DMS153 treated with DMSO at 0.1 percent for 48 hours (cell line): ENCODE measurements around the gene HOMER1.

Source experiments
- DNase-seq: peaks from one replicate; lab custom pipeline; 2025; ENCODE audit not compliant: unreplicated experiment; lab: John Stamatoyannopoulos, UW

Gene HOMER1

DNA sequence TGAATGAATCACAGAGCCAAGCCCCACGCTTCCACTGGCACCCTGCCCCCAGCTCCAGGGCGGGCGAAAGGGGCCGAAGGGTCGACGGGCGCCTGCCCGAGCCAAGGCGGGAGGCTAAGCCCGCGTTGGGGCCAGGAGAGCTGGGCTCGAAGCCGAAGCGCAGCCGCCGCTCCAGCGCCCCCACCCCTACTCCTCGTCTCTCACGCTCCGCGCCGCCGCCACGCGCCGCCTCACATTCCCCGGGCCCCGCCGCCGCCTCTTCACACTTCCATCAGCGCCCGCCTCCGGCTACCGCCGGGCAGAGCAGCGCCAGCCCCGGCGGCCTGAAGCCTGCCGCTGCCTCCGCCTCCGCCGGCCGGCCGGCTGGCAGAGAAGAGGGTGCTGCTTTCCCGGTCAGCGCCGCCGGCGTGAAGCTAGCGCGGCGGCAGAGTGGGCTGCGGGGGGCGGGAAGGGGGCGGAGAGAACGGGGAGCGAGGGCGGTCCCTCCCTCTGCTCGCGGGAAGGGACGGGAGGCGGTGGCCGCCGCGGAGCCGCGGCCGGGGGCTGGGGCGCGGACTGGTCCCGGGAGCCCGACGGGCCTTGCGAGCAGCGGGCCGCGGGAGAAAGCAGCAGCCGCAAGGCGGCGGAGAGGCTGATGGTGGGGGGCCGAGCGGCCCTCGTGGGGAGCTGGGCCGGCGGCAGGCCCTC lies at the start of gene HOMER1:
TSS of gene HOMER1 (minus strand) at position 431 of the 687 bp plus-strand sequence. CDS start 1,360 bp downstream, outside the sequence.
- DNase-seq, result no peak

DNA sequence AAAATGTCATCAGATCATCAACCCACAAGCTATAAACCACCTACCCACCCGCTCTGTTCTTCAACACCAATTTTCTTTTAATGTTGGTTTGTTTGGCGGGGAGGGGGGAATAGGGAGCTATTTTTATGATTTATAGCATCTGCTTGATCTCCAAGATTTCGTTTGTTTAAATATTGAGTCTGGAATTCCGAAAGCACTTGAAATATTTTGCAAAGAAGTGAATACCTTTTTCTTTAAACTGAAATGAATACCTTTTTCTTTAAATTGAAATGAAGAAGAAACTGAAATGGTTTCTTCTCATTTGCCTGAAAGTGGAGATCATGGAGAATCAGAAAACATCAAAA lies 49.3 kb upstream of the HOMER1 start:
- no peak for DNase-seq

GRCh38 chr5:79562351-79563246 lies 48.7 kb upstream of the HOMER1 start:
- DNase-seq, result no peak

DNA sequence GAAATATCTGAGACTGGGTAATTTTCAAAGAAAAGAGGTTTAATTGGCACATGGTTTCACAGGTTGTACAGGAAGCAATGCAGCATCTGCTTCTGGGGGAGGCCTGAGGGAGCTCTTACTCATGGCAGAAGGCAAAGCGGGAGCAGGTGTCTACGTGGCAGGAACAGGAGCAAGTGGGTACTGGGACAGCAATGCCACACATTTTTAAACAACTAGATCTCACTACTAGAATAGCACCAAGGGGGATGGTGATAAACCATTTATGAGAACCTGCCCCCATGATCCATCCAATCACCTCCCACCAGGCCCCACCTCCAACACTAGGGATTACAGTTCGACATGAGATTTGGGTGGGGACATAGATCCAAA lies 47.6 kb upstream of the HOMER1 start:
- DNase-seq, result no peak

DNA sequence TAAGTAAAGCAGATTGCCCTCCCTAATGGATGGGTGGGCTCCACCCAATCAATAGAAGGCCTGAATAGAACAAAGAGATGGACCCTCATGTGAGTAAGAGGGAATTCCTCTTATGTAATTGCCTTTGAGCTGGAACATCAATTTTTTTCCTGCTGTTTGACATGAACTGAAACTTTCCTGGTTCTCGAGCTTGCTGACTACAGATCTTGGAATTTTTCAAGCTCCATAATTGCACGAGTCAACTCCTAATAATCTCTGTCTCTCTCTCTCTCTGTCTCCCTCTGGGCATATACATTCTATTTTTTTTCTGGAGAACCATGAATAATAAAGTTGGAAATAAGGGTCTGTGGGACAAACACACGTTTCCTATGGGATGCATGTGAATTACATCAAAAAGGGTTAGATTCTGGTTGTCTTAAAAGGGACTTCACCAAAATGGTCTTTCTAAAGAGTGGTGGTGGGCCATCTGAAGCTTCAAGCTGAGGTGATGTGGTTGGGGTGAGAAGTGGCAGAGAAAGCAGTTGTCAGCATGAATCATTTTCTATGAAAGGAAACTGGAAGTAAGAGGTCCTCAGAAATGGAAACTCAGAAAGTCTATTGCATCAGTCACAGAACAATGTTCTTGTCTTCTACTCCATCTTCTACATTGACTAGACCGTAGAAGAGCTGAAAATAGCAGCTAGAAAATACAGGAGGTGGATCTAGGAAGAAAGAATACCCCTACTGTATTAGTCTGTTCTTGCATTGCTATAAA lies 47.0 kb upstream of the HOMER1 start:
- no peak for DNase-seq

DNA sequence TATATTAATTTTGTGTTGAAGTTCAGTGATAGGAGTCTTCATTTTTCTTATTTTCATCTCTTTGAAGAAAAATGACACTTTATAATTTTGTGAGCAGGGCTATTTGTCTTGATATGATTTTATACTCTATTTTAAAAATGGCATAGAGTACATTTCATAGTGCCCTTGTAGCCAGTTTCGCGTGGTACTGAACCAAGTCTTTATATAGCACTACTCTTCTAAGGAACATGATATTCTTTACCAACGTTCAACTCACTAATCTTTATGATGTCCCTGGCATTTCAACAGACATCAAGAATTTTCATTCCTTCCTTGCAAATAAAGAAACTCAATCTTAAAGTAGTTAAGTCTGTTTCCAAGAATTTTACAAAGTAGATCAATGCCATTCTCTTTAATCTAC lies 41.5 kb upstream of the HOMER1 start:
- no peak for DNase-seq

GRCh38 chr5:79552984-79553383 lies 39.0 kb upstream of the HOMER1 start:
- no peak for DNase-seq

DNA sequence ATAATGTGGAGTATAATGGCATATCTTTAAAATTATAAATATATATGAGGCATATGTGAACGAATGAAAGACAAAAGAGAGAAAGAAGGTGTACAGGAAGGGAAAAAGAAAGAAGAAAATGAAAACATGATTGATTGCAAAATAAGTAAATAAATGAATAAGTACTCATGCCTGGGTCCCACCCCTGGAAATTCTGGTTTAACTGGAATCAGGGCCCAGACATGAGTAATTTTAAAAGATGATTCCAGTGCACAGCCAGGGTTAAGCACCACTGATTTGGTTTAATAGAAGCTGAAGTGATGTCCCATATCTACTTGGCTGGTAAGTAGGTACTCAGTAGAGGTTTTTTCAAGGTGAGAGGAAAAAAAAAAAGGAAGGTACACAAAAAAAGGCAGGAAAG lies 34.0 kb upstream of the HOMER1 start:
- no peak for DNase-seq

- DNase-seq, result no peak
Observed at GRCh38 chr5:79547429-79547822, 33.5 kb upstream of the HOMER1 start.

DNA sequence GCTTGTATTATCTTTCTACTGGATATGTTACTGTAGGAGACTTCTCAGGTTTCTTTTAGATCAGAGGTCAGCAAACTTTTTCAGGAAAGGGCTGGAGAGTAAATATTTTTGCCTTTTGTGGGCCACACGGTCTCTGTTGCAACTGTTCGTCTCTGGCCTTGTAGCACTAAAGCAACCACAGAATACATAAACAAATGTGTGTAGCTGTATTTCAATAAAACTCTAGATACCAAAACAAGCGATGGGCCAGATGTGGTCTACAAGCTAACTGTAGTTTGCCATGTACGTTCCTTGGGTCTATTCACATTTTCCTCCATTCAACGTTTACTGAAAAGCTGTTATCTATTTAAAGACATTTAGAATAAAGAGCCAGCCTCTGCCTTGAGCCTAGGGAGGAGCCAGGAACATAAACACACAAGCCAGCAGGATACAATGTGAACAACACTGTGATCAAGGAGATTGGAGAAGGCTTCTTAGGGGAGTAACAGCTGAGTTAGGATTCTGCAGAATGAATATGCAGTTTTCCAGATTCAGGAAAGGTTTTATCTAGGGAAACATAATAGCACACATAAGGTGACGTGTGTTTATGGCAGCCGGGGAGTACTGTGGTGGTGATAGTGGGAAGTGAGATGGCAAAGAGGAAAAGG lies 33.0 kb upstream of the HOMER1 start:
- no peak for DNase-seq

- no peak for DNase-seq
Observed at GRCh38 chr5:79544131-79544530, 30.2 kb upstream of the HOMER1 start.

- DNase-seq, result no peak
Observed at GRCh38 chr5:79540939-79541338, 27.0 kb upstream of the HOMER1 start.

DNA sequence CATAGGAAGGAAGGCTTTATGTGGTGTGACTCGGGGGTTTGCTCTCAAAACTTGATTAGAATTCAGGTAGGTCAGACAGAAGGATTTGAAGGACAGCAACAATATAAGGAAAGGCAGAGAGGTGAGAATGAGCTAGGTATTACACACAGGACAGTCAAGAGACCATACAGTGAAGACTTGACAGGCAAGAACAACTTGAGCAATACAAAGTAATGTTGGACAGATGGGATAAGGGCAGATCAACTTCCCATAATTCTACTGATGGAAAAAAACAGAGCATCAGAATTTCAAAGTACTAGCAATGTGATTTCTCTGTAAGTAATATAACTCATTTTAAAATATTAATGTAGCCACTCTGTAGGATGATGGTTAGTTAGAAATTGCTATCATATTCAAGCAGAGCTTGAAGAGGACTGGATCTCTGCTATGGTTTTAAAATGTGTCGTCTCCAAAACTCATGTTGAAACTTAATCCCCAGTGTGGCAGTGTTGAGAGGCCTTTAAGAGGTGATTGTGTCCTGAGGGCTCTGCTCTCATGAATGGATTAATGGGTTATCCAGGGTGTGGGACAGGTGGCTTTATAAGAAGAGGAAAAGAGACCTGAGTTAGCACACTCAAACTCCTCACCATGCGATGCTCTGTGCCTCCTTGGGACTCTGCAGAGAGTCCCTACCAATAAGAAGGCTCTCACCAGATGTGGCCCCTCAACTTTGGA lies 22.4 kb upstream of the HOMER1 start:
- DNase-seq, result no peak

DNA sequence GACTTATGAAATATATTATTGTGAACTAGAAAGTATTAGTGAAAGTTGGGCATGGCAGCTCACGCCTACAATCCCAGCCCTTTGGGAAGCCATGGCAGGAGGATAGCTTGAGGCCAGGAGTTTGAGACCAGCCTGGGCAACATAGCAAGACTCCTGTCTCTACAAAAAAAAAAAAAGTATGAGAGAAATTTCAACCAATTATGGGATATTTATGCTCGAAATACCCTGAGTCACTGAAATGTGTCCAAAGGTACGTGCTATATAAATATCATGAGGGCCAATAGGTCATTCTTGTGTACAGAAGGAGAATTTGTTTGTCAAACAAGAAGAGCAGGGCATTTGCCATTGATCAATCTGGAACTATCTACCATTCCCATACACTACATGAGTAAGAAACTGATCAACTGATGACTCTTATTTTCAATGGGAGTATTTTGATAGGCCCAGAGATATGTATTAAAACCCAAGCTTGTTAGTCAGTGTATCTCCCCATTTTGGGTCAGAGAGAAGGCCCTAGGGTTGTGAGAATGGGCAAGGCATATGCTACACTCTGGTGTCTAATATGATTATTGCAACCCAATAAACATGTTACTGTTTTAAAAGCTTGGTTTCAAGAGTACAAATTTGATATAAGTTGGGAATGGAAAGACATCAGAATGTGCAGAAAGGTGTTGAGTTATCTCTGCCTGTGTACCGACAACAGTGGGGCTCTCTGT lies 21.7 kb upstream of the HOMER1 start:
- no peak for DNase-seq

GRCh38 chr5:79529110-79529509 lies 15.2 kb upstream of the HOMER1 start:
- no peak for DNase-seq

DNA sequence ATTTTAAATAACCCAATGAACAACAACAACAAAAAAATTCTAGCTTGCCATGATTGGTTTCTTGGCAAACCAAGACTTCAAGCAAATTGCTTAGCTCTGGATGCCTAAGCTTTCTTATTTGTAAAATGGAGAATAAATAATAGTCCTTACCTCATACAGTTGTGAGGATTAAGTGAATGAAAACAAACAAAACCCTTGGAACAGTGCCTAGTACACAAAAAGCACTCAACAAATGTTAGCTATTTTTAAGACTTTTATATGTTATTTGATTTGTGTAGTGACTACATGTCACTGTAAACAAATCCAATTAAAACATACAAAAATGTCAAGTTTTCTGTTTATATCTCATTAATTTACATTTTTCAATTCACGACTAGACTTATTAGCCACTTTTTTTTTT lies 13.5 kb upstream of the HOMER1 start:
- no peak for DNase-seq

- DNase-seq, result no peak
Observed at GRCh38 chr5:79526928-79527327, 13.0 kb upstream of the HOMER1 start.

DNA sequence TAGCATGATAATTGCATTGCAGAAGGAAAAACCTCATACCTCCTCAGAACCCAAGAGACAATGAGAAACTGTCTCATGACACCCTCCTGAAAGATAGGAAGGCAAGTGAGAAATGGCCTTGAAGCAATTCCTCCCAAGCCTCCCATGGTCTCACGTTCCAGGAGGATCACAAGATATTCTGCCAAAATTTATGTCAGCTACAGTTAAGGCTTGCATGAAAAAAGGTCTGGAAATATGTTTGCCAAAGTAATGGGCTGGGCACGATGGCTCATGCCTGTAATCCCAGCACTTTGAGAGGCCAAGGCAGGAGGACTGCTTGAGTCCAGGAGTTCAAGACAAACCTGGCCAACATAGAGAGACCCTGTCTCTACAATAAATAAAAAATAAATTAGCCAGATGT lies 12.6 kb upstream of the HOMER1 start:
- no peak for DNase-seq

- no peak for DNase-seq
Observed at GRCh38 chr5:79521156-79521555, 7.2 kb upstream of the HOMER1 start.

DNA sequence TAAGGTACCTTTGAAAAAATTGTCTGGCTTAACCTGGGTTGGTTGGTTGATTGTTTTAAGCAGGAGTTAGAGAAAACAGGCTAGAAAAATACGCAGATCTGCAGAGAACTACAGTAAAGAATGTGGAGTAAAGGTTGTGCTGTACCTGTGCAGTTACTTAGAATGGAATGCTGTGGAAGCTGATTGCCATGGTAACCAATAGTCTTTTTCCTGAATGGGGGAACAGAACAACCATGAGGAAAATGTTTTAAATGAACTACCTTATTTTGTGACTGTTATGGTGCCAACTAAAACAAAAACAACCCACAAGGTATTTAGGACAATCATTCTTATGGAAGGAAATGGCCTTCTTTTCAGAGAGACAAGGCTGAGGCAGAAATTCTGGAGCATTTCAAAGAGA lies 4.8 kb upstream of the HOMER1 start:
- DNase-seq, result no peak
